ENCODE data around the gene KAT5.

Gene KAT5

DNA sequence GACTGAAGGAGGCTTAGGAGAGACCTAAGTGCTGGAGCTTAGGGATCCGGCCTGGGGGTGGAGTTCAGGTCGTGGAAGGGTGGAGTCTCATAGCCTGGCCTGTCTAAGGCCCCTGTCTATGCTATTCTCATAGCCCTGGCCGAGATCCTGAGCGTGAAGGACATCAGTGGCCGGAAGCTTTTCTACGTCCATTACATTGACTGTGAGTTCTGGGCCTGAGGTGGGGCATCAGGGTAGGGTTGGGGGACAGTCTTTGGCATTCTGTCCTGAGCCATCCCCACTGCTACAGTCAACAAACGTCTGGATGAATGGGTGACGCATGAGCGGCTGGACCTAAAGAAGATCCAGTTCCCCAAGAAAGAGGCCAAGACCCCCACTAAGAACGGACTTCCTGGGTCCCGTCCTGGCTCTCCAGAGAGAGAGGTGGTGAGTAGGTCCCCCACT is 603 bp downstream of the KAT5 start:
- TF ChIP-seq, protein P1, sequence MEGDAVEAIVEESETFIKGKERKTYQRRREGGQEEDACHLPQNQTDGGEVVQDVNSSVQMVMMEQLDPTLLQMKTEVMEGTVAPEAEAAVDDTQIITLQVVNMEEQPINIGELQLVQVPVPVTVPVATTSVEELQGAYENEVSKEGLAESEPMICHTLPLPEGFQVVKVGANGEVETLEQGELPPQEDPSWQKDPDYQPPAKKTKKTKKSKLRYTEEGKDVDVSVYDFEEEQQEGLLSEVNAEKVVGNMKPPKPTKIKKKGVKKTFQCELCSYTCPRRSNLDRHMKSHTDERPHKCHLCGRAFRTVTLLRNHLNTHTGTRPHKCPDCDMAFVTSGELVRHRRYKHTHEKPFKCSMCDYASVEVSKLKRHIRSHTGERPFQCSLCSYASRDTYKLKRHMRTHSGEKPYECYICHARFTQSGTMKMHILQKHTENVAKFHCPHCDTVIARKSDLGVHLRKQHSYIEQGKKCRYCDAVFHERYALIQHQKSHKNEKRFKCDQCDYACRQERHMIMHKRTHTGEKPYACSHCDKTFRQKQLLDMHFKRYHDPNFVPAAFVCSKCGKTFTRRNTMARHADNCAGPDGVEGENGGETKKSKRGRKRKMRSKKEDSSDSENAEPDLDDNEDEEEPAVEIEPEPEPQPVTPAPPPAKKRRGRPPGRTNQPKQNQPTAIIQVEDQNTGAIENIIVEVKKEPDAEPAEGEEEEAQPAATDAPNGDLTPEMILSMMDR (conservative IDR thresholded peaks at IDR 0.05) = no peak
- peak overlapping the region; percentile 100 for H3K27ac ChIP-seq

GRCh38 chr11:65713212-65713969 is 1.3 kb downstream of the KAT5 start:
- TF ChIP-seq, protein P1 (conservative IDR thresholded peaks at IDR 0.05) = no peak
- peak overlapping the region; percentile 100 for H3K27ac ChIP-seq

GRCh38 chr11:65714433-65714832 is 2.4 kb downstream of the KAT5 start:
- H3K27ac ChIP-seq = no peak overlapping the region
- TF ChIP-seq, protein P1 (conservative IDR thresholded peaks at IDR 0.05) = no peak

DNA sequence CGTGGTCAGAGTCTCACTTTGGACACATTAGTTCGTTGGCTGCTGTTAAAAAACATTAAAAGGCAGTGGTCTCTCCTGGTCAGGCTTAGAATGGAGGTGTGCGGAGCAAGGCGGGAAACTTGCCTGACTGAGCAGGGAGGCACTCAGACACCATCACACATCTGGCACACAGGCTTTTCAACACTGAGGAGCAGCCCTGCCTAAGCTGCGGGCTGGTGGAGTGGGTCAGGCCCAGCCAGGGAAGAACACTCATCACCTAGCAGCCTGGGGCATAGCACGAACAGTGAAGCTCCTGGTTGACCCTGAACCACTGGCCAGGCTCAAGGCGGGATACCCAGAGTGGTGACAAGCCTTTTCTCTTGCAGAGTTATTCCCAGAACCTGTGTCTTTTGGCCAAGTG is 4.2 kb downstream of the KAT5 start:
- TF ChIP-seq, protein P1 (conservative IDR thresholded peaks at IDR 0.05) = no peak
- no peak overlapping the region for H3K27ac ChIP-seq

- peak overlapping the region; percentile 0; the same call in 1 of the 2 replicates for H3K27ac ChIP-seq
- TF ChIP-seq, protein P1 (conservative IDR thresholded peaks at IDR 0.05) = no peak; the same call in 1 of the 2 replicates
Measured at GRCh38 chr11:65716774-65717405, 4.8 kb downstream of the KAT5 start.

GRCh38 chr11:65717906-65718305 is 5.9 kb downstream of the KAT5 start:
- peak overlapping the region; percentile 90; the same call in 1 of the 2 replicates for H3K27ac ChIP-seq
- TF ChIP-seq, protein P1 (conservative IDR thresholded peaks at IDR 0.05) = no peak

DNA sequence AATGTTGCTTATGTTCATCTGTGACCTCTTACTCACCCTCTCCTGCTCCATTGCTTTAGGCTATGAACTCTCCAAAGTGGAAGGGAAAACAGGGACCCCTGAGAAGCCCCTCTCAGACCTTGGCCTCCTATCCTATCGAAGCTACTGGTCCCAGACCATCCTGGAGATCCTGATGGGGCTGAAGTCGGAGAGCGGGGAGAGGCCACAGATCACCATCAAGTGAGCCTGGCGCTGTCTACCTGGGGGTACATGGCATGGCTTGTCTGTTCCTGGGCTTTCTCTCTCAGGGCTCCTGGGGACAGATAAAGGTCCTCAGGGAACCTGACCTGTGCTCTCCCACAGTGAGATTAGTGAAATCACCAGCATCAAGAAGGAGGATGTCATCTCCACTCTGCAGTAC is 6.5 kb downstream of the KAT5 start:
- H3K27ac ChIP-seq = peak overlapping the region; percentile 90; the same call in 1 of the 2 replicates
- TF ChIP-seq, protein P1 (conservative IDR thresholded peaks at IDR 0.05) = no peak
